ENCODE measurements around the gene FASN. TPM values are rescaled to one million over a fixed set of nuclear protein-coding genes. Genes with fewer than 3 reads are reported as not detected.
A peak's percentile ranks its signal among the peaks of the same experiment; 100 is the strongest.

The FASN gene
- total and polyA plus RNA-seq, 2 of the 13 experiments (the other 11 are each of a cell fraction or from before 2014, with no cell fraction given): 51.7 to 101 TPM

DNA sequence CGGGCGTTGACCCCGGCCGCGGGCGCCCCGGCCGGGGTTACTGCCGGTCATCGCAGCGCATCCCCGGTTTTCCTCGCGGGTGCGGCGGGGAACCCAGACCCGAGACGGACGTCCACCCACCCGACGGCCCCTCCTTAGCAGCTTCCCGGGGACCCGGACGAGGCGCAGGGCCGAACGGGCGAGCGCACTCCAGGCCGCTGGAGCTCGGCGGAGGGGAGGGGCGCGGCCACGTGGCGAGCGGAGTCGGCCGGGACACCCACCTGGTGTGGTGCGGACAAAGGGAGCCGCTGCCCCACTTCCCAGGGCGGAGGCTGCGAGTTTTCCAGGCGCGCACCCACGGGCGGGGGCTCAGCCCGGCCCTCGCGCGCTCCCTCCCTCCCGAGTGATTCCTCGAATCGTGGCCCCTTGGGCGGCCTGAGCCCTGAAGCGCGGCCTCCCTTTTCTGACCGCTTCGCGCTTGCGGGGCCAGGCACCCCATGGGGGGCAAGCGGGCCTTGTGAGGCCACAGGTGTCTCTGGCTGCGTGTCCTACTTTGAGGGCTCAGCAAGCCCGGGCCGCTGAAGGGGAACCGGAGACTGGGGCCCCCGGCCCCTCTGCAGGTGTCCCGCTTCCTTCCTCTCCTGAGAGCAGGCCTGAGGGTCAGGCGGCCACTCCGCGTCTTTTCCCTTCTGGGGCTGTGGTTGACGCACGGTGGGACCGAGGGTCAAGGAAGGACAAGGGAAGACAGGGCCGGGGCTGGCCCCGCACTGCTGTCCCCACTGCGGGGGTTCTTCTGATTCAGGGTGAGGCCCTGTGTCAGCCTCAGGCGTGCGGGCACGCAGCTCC, 1.1 kb upstream of the FASN start (continued):
- TF ChIP-seq FOXP1 (IDR thresholded peaks at IDR 0.05) (no peak), FOXP1 (CRISPR knock-in tag; IDR thresholded peaks at IDR 0.05) (no peak), JUNB (CRISPR knock-in tag; IDR thresholded peaks at IDR 0.05; ENCODE audit: borderline replicate concordance) (no peak), RBM39 (IDR thresholded peaks at IDR 0.05; ENCODE audit: low read depth, low read length, poor library complexity, severe bottlenecking) (no peak), HOXD1 (CRISPR knock-in tag; IDR thresholded peaks at IDR 0.05) (no peak), SMC3 (IDR thresholded peaks at IDR 0.05; ENCODE audit: low read length) (no peak), PPARG (CRISPR knock-in tag; conservative IDR thresholded peaks at IDR 0.05) (no peak), DPF2 (CRISPR knock-in tag; IDR thresholded peaks at IDR 0.05; ENCODE audit: borderline replicate concordance, low read depth) (no peak), FOXM1 (CRISPR knock-in tag; IDR thresholded peaks at IDR 0.05) (no peak), ZNF264 (CRISPR knock-in tag; IDR thresholded peaks at IDR 0.05) (no peak), ZNF567 (CRISPR knock-in tag; IDR thresholded peaks at IDR 0.05; ENCODE audit: borderline replicate concordance) (no peak; the same call in 1 of the 2 replicates), ZNF552 (CRISPR knock-in tag; IDR thresholded peaks at IDR 0.05; ENCODE audit: borderline replicate concordance) (no peak), ZFP36L1 (CRISPR knock-in tag; IDR thresholded peaks at IDR 0.05) (no peak), EP300 (IDR thresholded peaks at IDR 0.05; ENCODE audit: low read depth in 2 of 2, low read length in 2 of 2) (peak in 1 of 2 experiments; percentile 39; a peak in 1 of 4 replicates), EP300 (CRISPR knock-in tag; IDR thresholded peaks at IDR 0.05; ENCODE audit: borderline replicate concordance) (0 out of 2 replicates have a peak, but pooled peaks have one; percentile 9), SP140L (CRISPR knock-in tag; IDR thresholded peaks at IDR 0.05; ENCODE audit: borderline replicate concordance) (no peak), ZNF660 (CRISPR knock-in tag; IDR thresholded peaks at IDR 0.05; ENCODE audit: borderline replicate concordance, low read depth) (no peak), RBAK (CRISPR knock-in tag; IDR thresholded peaks at IDR 0.05) (no peak), ZNF432 (CRISPR knock-in tag; IDR thresholded peaks at IDR 0.05; ENCODE audit: borderline replicate concordance) (no peak), POLR2AphosphoS2 (IDR thresholded peaks at IDR 0.05; ENCODE audit: low read depth, low read length) (no peak), ZFP1 (CRISPR knock-in tag; IDR thresholded peaks at IDR 0.05) (no peak)
- TF ChIP-seq, protein P1, sequence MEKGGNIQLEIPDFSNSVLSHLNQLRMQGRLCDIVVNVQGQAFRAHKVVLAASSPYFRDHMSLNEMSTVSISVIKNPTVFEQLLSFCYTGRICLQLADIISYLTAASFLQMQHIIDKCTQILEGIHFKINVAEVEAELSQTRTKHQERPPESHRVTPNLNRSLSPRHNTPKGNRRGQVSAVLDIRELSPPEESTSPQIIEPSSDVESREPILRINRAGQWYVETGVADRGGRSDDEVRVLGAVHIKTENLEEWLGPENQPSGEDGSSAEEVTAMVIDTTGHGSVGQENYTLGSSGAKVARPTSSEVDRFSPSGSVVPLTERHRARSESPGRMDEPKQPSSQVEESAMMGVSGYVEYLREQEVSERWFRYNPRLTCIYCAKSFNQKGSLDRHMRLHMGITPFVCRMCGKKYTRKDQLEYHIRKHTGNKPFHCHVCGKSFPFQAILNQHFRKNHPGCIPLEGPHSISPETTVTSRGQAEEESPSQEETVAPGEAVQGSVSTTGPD (CRISPR knock-in tag; IDR thresholded peaks at IDR 0.05): no peak
- TF ChIP-seq, protein P2, sequence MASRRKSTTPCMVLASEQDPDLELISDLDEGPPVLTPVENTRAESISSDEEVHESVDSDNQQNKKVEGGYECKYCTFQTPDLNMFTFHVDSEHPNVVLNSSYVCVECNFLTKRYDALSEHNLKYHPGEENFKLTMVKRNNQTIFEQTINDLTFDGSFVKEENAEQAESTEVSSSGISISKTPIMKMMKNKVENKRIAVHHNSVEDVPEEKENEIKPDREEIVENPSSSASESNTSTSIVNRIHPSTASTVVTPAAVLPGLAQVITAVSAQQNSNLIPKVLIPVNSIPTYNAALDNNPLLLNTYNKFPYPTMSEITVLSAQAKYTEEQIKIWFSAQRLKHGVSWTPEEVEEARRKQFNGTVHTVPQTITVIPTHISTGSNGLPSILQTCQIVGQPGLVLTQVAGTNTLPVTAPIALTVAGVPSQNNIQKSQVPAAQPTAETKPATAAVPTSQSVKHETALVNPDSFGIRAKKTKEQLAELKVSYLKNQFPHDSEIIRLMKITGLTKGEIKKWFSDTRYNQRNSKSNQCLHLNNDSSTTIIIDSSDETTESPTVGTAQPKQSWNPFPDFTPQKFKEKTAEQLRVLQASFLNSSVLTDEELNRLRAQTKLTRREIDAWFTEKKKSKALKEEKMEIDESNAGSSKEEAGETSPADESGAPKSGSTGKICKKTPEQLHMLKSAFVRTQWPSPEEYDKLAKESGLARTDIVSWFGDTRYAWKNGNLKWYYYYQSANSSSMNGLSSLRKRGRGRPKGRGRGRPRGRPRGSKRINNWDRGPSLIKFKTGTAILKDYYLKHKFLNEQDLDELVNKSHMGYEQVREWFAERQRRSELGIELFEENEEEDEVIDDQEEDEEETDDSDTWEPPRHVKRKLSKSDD (CRISPR knock-in tag; IDR thresholded peaks at IDR 0.05; ENCODE audit: low read depth): no peak
- TF ChIP-seq, protein P3, sequence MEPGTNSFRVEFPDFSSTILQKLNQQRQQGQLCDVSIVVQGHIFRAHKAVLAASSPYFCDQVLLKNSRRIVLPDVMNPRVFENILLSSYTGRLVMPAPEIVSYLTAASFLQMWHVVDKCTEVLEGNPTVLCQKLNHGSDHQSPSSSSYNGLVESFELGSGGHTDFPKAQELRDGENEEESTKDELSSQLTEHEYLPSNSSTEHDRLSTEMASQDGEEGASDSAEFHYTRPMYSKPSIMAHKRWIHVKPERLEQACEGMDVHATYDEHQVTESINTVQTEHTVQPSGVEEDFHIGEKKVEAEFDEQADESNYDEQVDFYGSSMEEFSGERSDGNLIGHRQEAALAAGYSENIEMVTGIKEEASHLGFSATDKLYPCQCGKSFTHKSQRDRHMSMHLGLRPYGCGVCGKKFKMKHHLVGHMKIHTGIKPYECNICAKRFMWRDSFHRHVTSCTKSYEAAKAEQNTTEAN (CRISPR knock-in tag; conservative IDR thresholded peaks at IDR 0.05): 0 out of 2 replicates have a peak, but pooled peaks have one; percentile 13
- TF ChIP-seq, protein P4, sequence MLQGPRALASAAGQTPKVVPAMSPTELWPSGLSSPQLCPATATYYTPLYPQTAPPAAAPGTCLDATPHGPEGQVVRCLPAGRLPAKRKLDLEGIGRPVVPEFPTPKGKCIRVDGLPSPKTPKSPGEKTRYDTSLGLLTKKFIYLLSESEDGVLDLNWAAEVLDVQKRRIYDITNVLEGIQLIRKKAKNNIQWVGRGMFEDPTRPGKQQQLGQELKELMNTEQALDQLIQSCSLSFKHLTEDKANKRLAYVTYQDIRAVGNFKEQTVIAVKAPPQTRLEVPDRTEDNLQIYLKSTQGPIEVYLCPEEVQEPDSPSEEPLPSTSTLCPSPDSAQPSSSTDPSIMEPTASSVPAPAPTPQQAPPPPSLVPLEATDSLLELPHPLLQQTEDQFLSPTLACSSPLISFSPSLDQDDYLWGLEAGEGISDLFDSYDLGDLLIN (CRISPR knock-in tag; IDR thresholded peaks at IDR 0.05; ENCODE audit: borderline replicate concordance): no peak

All from HepG2 (cell line).